NCI-H1092 (cell line): ENCODE data around the gene KATNB1.
A peak's percentile ranks its signal among the peaks of the same experiment; 100 is the strongest.
"Not testable (repeated sequence)": the region's sequence is repeated elsewhere in the genome, so short reads cannot be mapped to it uniquely, and the experiment has no call there.

ENCODE experiments used
- DNase-seq: peaks from one replicate; lab custom pipeline; 2025; lab: John Stamatoyannopoulos, UW

Gene KATNB1

DNA sequence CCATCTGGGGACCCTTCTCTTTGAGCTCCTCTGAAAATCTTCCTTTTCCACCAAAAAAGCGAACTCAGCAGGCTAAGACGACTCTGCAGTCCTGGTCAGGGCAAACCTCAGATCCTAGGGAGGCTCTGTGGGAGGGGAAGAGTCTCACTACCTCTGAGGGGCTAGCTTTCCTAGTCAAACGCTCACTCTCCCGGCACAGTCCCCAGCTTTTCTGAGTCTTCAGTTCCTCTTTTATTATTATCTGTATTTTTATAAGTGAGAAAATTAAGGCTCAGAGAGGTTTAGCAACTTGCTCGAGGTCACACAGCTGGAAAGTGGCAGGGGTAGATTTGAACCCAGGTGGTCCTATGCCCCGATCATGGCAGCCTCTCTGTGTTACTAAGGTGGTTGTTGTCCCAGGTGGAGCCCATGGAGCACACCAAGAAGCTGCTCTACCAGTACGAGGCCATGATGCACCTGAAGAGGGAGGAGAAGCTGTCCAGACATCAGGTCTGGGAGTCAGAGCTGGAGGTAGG lies 9.1 kb upstream of the KATNB1 start:
- no peak for DNase-seq

- DNase-seq = no peak
Observed at GRCh38 chr16:57727610-57728009, 8.0 kb upstream of the KATNB1 start.

GRCh38 chr16:57728336-57729181 lies 7.0 kb upstream of the KATNB1 start:
- DNase-seq = no peak

- DNase-seq = no peak
Observed at GRCh38 chr16:57729182-57729484, 6.4 kb upstream of the KATNB1 start.

- not testable (repeated sequence) for DNase-seq
Observed at GRCh38 chr16:57729852-57730251, 5.7 kb upstream of the KATNB1 start.

DNA sequence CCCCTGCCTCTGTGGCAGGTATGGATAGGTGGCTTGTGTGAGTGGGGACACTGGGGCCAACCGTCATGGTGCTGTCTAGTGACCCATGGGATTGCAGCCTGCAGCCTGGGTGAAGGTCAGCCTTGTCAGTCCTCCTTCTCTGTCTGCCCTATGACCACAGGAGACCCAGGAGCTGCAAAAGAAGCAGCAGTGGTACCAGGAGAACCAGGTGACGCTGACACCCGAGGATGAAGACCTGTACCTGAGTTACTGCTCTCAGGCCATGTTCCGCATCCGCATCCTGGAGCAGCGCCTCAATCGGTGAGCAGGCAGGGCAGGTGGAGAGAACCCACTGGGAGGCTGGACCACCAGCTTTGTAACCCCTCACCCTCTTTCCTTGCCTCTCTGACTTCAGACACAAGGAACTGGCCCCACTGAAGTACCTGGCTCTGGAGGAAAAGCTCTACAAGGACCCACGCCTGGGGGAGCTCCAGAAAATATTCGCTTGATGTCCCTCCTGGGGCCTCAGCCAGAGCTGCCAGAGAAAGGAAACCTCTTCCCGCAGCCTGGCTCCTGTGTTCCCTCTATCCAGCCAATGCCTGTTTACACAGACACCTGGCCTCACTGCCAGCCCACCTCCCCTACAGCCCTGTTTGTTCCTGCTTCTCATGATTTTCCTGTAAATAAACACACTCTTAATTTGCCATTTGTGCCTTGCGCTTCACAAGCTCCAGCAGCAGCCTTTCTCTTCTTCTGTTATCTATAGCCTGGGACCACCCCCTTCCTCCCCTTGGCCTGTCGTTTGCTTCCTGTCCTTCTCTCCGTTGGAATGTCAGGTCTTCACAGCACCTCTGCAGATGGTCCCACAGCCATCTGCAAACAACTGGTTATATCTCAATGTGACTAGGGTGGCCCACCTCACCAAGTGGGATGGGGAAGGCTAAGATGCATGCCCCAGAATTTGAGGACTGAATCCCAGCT lies 4.5 kb upstream of the KATNB1 start:
- no peak for DNase-seq

GRCh38 chr16:57732037-57732436 lies 3.5 kb upstream of the KATNB1 start:
- DNase-seq = no peak

DNA sequence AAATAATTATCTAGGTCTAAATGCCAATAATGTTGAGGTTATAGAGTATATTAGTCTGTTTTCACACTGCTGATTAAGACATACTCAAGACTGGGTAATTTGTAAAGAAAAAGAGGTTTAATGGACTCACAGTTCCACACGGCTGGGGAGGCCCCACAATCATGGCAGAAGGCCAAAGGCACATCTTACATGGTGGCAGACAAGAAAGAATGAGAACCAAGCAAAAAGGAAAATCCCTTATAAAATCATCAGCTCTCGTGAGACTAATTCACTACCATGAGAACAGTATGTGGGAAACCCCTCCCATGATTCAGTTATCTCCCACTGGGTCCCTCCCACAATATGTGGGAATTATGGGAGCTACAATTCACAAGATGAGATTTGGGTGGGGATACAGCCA lies 2.9 kb upstream of the KATNB1 start:
- no peak for DNase-seq

GRCh38 chr16:57734308-57734924 lies 1.2 kb upstream of the KATNB1 start:
- DNase-seq = no peak

DNA sequence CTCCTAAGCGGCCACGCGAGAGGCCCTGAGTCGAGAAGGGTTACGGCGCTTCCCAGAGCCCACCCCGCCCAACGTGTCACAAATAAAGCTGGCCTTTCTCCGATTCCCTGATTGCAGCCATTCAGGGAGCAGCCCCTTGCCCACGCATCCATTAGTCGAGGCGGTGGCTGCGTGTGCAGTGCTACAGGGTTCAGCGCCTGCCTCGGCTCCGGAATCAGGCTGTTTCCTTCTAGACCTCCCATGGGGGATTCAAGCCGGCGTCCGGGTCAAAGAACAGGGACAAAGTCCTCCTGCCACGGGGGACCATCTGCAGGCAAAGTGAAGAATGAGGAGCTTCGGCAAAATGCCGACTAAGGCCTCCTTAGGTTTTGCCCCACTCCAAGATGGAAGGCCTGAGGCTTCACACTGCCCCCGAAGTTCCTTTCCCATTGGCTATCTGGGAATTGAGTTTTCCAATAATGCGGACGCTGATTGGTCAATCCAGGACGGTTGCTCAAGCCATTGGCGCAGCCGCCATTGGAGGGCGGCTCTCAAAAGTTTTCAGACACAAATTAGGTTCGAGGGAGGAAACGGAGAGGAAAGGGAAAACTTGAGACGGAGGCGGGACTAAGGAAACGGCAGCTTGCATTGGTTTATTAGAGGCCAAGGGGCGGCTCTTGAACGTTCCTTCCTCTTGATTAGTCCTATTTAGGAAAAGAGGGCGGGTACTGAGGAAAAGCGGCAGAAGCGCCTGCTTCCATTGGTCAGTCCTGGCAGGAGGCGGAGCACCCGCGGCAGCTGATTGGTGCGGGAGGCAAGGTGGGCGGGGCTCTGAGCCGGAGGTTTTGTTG lies 430 bp upstream of the KATNB1 start:
- DNase-seq = peak; percentile 100

DNA sequence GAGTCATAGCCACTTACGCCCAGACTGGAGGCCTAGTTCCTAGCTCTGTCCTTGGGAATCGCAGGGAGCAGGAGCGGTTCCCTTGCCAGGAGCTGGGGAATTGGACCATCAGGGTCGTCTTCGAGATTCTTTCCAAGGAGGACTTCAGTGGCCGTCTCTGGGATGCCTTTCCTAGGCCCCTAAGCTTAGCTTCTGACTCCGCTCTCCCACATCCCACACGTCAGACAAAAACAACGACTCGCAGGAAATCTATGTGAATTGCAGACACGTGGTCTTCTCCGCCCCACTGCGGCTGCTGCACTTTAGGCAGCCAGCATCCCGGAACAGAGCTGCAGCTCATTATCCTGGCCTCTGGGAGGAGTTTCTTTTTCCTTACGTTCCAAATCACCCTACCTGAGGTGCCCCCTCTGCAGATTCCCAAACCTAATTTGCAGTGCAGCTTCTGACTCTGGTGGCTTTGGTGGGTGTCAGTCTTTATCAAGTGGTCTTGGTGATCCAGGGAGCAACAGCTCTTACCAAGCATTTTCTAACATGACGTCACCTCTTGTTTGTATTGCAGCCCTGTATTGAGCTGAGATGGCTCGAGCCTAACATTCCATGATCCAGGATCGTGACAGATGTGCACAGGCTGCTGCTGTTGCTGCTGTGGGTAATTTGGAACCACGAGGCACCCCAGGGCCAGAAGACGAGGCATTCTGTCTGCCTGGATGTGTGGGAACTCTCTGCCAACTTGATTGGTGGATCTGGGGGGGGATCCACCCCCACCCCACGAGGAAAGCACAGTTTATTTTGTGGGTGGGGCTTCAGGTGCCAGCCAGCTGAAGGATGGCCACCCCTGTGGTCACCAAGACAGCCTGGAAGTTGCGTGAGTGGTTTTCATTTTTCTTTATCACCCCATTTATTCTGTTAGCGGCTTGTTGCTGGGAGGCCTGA lies 1.1 kb downstream of the KATNB1 start:
- DNase-seq = peak; percentile 11

DNA sequence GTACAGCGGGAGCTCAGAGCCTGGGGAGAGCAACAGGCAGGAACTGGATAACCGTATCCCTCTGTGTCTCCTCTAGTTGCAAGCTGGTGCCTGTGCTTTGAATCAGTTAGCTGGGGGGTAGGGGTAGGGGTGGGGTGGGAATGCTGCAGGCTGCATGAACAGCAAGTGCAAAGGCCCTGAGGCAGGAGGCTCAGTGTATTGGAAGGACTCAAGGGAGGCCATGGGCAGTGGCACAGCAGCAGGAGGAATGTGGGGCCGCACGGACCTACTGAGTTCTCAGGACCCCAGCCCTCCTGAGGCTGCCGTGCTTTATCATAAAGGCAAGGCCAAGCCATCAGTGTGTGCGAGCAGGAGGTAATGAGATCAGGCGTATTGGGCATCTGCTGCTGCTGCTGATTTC lies 3.3 kb downstream of the KATNB1 start:
- no peak for DNase-seq

- DNase-seq = no peak
Observed at GRCh38 chr16:57739756-57740422, 4.3 kb downstream of the KATNB1 start.

- DNase-seq = no peak
Observed at GRCh38 chr16:57740423-57741071, 5.0 kb downstream of the KATNB1 start.

DNA sequence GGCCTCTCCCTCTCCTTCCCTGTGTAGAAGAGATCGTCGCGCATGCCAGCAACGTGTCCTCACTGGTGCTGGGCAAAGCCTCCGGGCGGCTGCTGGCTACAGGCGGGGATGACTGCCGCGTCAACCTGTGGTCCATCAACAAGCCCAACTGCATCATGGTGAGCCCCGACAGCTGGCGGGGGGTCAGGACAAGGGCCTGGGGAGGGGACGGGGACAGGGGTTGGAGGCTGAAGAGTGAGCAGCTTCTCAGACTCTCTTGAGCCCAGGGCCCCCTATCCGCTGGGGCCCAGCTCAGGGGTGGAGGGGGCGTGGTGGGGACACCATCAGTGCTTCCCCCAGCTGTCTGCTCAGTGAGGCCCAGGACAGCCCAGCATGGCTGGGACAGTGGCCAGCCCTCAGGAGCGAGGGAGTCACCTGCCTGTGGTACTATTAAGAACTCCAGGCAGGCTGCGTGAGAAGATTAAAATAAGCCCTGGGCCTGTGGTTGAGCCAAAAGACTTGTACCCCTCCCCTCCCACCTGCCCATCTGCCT lies 6.2 kb downstream of the KATNB1 start:
- DNase-seq = no peak

DNA sequence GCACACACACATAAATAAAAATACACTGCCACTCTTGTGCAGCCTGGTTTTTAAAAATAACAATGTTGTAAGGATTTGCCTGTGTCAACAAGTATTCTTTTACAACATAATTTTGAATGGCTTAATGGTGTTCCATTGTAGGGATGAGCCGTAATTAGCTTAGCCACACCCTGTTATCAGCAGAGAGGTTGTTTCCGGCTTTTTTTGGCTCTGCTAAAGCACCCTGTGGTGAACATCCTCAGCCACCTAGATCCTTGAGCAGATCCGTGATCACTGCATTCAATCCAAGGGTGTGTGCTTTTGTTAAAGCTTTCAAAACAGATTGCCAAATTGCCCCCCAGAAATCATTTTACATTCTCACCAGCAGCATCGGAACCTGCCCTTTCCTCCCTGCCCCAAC lies 7.0 kb downstream of the KATNB1 start:
- no peak for DNase-seq

- no peak for DNase-seq
Observed at GRCh38 chr16:57743458-57743857, 7.9 kb downstream of the KATNB1 start.

- DNase-seq = no peak
Observed at GRCh38 chr16:57743886-57744641, 8.5 kb downstream of the KATNB1 start.

GRCh38 chr16:57744642-57744903 lies 9.0 kb downstream of the KATNB1 start:
- no peak for DNase-seq
